ENCODE measurements around the gene ERBIN.

The ERBIN gene

DNA sequence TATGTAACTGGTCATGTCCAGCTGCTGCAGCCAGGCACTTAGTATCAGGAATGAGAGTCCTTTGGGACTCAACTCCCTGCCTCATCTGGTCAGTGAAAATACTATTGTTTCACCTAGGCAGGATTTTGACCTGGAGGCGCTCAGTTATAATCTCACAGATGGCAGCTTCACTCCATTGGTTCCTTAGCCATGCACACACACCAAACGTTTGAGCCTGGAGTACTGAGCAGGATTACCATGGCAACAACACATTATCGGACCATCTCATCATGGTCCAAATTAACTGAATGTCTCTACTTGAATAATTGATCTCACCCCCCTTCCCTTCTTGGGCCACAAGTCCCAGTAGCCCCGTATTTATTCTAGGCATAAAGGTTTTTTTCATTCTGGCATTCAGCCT lies 202.8 kb downstream of the ERBIN start:
- no peak for DNase-seq (ENCODE audit: low read depth in 2 of 2)

DNA sequence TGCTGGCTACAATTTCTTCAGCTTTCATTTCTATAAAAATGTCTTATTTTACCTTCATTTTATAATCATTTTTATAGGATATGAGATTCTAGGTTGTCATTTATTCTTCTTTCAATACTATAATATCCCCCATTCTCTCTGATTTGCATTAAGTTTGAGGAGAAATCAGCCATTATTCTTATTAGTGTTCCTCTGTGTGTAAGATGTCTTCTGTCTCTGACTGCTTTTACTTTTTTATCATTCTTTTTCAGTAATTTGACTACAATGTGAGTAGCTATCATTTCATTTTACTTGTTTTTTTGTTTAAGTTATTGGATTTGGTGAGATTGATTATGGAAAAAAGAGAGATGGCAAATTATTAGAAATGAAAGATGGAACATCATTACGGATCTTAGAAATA lies 204.1 kb downstream of the ERBIN start:
- DNase-seq (ENCODE audit: low read depth in 2 of 2), result no peak
